CD14-positive monocyte (primary cell): Measurements from ENCODE around the gene CALY. TPM values are rescaled to one million over a fixed set of nuclear protein-coding genes. Genes with fewer than 3 reads are reported as not detected.

Source experiments
- DNase-seq, 3 donors: peaks; one replicate each; pipeline ENCODE4 v3.0.0-alpha.2; 2011 to 2022
- H2AFZ ChIP-seq: 2 replicates; pipeline ENCODE4 v1.6.0; 2012; ENCODE audit warnings: mild to moderate bottlenecking, low read depth, low read length, inconsistent platforms; ENCODE audit not compliant: insufficient read depth, poor library complexity, severe bottlenecking
- H3K27ac ChIP-seq, 2 donors: 1 replicate in 1 of 2; 2 replicates in 1 of 2; pipeline ENCODE4 v1.5.1; 2012 to 2013; ENCODE audit warnings: low read length in 2 of 2, control low read depth in 1 of 2, inconsistent platforms in 1 of 2, low read depth in 1 of 2, mild to moderate bottlenecking in 1 of 2
- H3K27me3 ChIP-seq, 2 donors: one replicate each; pipeline versions ENCODE4 v1.6.0 to v1.6.1; 2011 to 2013; ENCODE audit warnings: low read length in 2 of 2; ENCODE audit not compliant: control insufficient read depth in 2 of 2, insufficient read depth in 2 of 2
- H3K36me3 ChIP-seq, 2 donors: replicated peaks in 1 of 2; 1 replicate in 1 of 2; 2 replicates in 1 of 2; pipeline versions ENCODE4 v1.5.1 to v1.6.1; 2012 to 2013; ENCODE audit warnings: low read length in 2 of 2, control low read depth in 1 of 2, inconsistent platforms in 1 of 2, mild to moderate bottlenecking in 1 of 2; ENCODE audit not compliant: insufficient read depth in 2 of 2, control insufficient read depth in 1 of 2
- H3K4me1 ChIP-seq, 2 donors: 1 replicate in 1 of 2; 2 replicates in 1 of 2; pipeline versions ENCODE4 v1.5.1 to v1.6.1; 2012 to 2013; ENCODE audit warnings: low read length in 2 of 2, control low read depth in 1 of 2, inconsistent platforms in 1 of 2, mild to moderate bottlenecking in 1 of 2, moderate library complexity in 1 of 2; ENCODE audit not compliant: insufficient read depth in 2 of 2, control insufficient read depth in 1 of 2
- H3K4me2 ChIP-seq: replicated peaks from 2 replicates; pipeline ENCODE3; 2012; ENCODE audit warnings: low read length, moderate library complexity, mild to moderate bottlenecking; ENCODE audit not compliant: poor library complexity, severe bottlenecking; ENCODE audit errors: extremely low read depth
- H3K4me3 ChIP-seq, 3 experiments: fragments of 200-600 bp in 1 of 3; sonication (generic) in 1 of 3; replicated peaks in 1 of 3; 1 replicate in 2 of 3; 2 replicates in 1 of 3; pipeline ENCODE4 v1.5.1; 2011 to 2013; ENCODE audit warnings: low read length in 3 of 3, mild to moderate bottlenecking in 3 of 3, control low read depth in 2 of 3, low read depth in 2 of 3, inconsistent platforms in 1 of 3, moderate library complexity in 1 of 3
- H3K79me2 ChIP-seq: 2 replicates; pipeline ENCODE4 v1.6.0; 2012; ENCODE audit warnings: mild to moderate bottlenecking, control low read depth, inconsistent platforms, low read length, moderate library complexity; ENCODE audit not compliant: insufficient read depth
- H3K9ac ChIP-seq: 2 replicates; pipeline ENCODE4 v1.6.0; 2017; ENCODE audit warnings: low read length, mild to moderate bottlenecking; ENCODE audit not compliant: insufficient read depth, poor library complexity, severe bottlenecking
- H3K9me3 ChIP-seq, 2 donors: replicated peaks in 1 of 2; 1 replicate in 1 of 2; 2 replicates in 1 of 2; pipeline versions ENCODE4 v1.5.1 to v1.6.1; 2012 to 2013; ENCODE audit warnings: low read length in 2 of 2, control low read depth in 1 of 2; ENCODE audit not compliant: control insufficient read depth in 1 of 2, insufficient read depth in 1 of 2
- H4K20me1 ChIP-seq: 2 replicates; pipeline ENCODE4 v1.6.0; 2012; ENCODE audit warnings: mild to moderate bottlenecking, low read length, control low read depth, moderate library complexity; ENCODE audit not compliant: insufficient read depth
- H3K27ac Mint-ChIP-seq, 7 donors: one replicate each; pipeline ENCODE4 v1.8.0; 2020; ENCODE audit warnings: mild to moderate bottlenecking in 7 of 7, mixed read lengths in 7 of 7, moderate library complexity in 6 of 7, inconsistent platforms in 2 of 7
- H3K27me3 Mint-ChIP-seq, 3 donors: one replicate each; pipeline ENCODE4 v1.8.0; 2021 to 2022; ENCODE audit warnings: low read depth in 3 of 3, mild to moderate bottlenecking in 3 of 3, mixed read lengths in 3 of 3, moderate library complexity in 3 of 3, inconsistent platforms in 1 of 3
- H3K36me3 Mint-ChIP-seq, 2 donors: one replicate each; pipeline ENCODE4 v1.8.0; 2020; ENCODE audit warnings: mixed read lengths in 2 of 2, inconsistent platforms in 1 of 2, mild to moderate bottlenecking in 1 of 2
- H3K4me1 Mint-ChIP-seq: one replicate; pipeline ENCODE4 v1.8.0; 2020; ENCODE audit warnings: mild to moderate bottlenecking, mixed read lengths
- H3K4me3 Mint-ChIP-seq, 2 donors: one replicate each; pipeline ENCODE4 v1.8.0; 2020; ENCODE audit warnings: mild to moderate bottlenecking in 2 of 2, mixed read lengths in 2 of 2, moderate library complexity in 1 of 2
- H3K9me3 Mint-ChIP-seq, 7 donors: one replicate each; pipeline ENCODE4 v1.8.0; 2020 to 2022; ENCODE audit warnings: mixed read lengths in 7 of 7, mild to moderate bottlenecking in 6 of 7, moderate library complexity in 6 of 7, inconsistent platforms in 2 of 7
- CTCF ChIP-seq: fragments of 200-600 bp; IDR thresholded peaks from one replicate; pipeline ENCODE4 v1.8.0; 2022; ENCODE audit warnings: antibody characterized with exemption, mild to moderate bottlenecking
- WGBS: methylation state at CpG from one replicate; pipeline ENCODE4 v1.1.5; 2013; ENCODE audit warnings: missing lambda C conversion rate; ENCODE audit not compliant: insufficient coverage; 5-methylcytosine and 5-hydroxymethylcytosine counted together
- intact Hi-C, 2 donors: fragments of 100-400 bp; cut with micrococcal nuclease; formaldehyde crosslinking; loops; one replicate each; pipeline versions ENCODE4 v1.15.0 to v1.15.1; 2023
- polyA plus RNA-seq, 3 donors: library from polyadenylated mRNA; depleted of rRNA in 1 of 3; unstranded in 2 of 3; stranded (reverse) in 1 of 3; fragments of 300-500 nt in 2 of 3; fragments of >200 nt in 1 of 3; fragmentation: Illumina TruSeq in 2 of 3; gene quantifications; 1 replicate in 2 of 3; 2 replicates in 1 of 3; pipeline ENCODE4 v1.2.3, GENCODE V29; 2012 to 2021

CALY gene
- polyA plus RNA-seq, 3 donors: not detected

GRCh38 chr10:133309100-133309719 is 27.5 kb downstream of the CALY start:
- H3K27ac ChIP-seq: peak overlapping the region; percentile 95 to 96

More at GRCh38 chr10:133309100-133309719, 27.5 kb downstream of the CALY start:
- Mint-ChIP-seq H3K36me3 (peaks cover 50 to 60% of the 10 kb centered on the region in 2 donors), H3K4me3 (peak overlapping the region; percentile 58 to 76), H3K27me3 (peaks cover 0 to 5% (median 0%) of the 10 kb centered on the region in 3 donors), H3K27ac (peak overlapping the region; percentile 28 to 100 (median 90)), H3K4me1 (peaks cover 35% of the 10 kb centered on the region), H3K9me3 (peaks cover 0 to 3% (median 0%) of the 10 kb centered on the region in 7 donors)
- H4K20me1 ChIP-seq: peaks cover 15% of the 10 kb centered on the region
- H3K4me1 ChIP-seq: peaks cover 37 to 42% of the 10 kb centered on the region in 2 donors
- peak; percentile 85 to 92 (median 88) for DNase-seq
- peak overlapping the region; percentile 75 for H3K4me2 ChIP-seq
- H3K36me3 ChIP-seq: peaks cover 25 to 40% of the 10 kb centered on the region in 2 donors
- H3K4me3 ChIP-seq: peak overlapping the region; percentile 77 to 87 (median 86)
- H3K27me3 ChIP-seq: no peaks in the 10 kb centered on the region
- peak overlapping the region; percentile 78 for H2AFZ ChIP-seq
- no peak for TF ChIP-seq CTCF
- H3K9ac ChIP-seq: peak overlapping the region; percentile 99
- intact Hi-C loops: loop anchor here (2.0 to 5.0 kb wide), 3 partner anchors 30 to 52 kb away; no protein-coding TSS in a partner anchor
- WGBS: 22% methylated on average over 39 of the region's 46 CpGs
- H3K9me3 ChIP-seq: no peaks in the 10 kb centered on the region
- peaks cover 44% of the 10 kb centered on the region for H3K79me2 ChIP-seq
